HG03045 (cell line): Measurements from ENCODE around the gene STRN3.
"Not testable (repeated sequence)": the region's sequence is repeated elsewhere in the genome, so short reads cannot be mapped to it uniquely, and the experiment has no call there.

ENCODE experiments used
- ATAC-seq: cut with Tn5 transposase; IDR thresholded peaks from one replicate; pipeline ENCODE4 v1.9.1; 2021; ENCODE audit warnings: mild to moderate bottlenecking, moderate library complexity; ENCODE audit not compliant: unreplicated experiment

Gene STRN3

DNA sequence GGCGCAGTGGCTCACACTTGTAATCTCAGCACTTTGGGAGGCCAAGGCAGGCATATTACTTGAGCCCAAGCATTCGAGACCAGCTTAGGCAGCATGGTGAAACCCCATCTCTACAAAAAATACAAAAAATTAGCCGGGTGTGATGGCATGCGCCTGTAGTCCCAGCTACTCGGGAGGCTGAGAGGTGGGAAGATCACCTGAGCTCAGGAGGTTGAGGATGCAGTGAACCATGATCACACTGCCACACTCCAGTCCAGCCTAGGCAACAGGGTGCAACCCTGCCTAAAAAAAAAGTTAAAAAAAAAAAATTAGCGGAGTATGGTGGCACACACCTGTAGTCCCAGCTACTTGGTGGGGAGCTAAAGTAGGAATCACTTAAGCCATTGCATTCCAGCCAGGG is 22.2 kb downstream of the STRN3 start:
- ATAC-seq, result not testable (repeated sequence)

DNA sequence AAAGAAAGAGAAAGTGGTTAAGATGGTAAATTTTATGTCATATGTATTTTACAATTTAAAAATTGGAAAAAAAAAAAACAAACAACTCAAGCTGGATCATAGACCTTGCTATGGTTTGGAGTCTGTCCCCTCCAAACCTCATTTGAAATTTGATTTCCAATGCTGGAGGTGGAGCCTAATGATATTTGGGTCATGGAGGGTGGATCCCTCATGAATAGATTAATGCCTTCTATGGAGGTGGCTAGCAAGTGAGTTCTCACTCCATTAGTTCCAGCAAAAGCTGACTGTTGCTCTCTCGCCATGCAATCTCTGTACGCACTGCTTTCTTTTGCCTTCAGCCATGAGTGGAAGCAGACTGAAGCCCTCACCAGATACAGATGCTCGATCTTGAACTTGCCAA is 22.9 kb downstream of the STRN3 start:
- no peak for ATAC-seq

DNA sequence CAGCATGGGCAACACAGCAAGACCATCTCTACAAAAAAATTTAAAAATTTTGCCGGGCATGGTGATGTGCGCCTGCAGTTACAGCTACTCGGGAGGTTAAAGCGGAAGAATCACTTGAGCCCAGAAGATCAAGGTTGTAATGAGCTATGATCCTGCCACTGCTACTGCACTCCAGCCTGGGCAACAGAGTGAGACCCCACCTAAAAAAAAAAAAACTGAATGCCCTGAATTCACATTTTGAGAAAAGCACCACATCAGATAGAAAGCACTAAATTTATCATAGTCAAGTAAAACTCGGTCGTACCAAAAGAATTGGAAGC is 24.9 kb downstream of the STRN3 start:
- no peak for ATAC-seq

DNA sequence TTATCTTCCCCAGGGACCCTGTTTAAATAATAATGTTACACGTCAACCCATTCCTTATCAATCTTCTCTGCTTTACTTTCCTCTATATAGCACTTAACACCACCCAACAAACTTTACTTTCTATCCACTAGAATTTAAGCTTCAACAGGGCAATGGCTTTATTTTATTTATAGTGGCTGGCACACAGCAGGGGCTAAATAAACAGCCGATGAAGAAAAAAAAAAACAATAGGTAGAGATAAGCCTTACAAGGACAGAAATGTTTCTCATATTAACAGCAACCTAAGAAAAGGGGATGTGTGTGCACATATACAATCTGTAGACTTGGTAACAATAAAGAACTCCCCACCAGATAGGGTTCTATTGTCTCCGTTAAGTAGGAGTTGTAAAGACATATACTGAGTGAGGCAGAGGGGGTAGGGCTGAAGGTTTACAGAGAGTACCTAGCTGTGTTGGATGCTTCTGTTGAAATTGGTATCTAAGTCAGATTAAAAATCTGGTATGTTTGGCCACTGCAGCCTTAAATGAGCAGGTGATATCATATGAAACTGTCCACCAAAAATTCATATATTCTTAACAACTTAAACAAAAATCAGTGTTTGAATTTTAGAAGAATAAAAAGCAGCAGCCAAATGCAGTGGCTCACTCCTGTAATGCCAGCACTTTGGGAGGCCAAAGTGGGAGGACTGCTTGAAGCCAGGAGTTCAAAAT is 25.4 kb downstream of the STRN3 start:
- ATAC-seq, result no peak

DNA sequence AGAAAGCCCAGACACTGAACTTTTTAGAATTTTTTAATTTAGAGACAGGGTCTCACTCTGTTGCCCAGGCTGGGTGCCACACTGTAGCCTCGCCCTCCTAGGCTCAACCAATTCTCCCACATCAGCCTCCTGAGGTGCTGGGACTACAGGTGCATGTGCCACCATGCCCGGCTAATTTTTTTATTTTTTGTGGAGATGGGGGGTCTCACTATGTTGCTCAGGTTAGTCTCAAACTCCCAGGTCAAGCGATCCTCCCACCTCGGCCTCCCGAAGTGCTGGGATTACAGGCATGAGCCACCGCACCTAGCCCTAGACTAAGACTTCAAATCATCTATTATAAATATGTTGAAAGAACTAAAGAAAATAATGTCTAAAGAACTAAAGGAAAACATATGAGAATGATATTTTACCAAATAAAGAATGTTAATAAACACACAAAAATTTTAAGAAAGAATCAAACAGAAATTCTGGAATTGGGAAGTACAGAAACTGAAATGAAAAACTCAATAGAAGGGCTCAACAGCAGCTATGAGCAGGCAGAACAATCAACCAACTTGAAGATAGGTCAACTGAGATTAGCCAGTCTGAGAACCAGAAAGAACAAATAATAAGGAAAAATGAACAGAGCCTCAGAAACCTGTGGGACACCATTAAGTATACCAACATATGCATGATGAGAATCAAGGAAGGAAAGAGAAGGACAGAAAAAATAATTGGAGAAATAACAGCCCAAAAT is 27.0 kb downstream of the STRN3 start:
- ATAC-seq, result no peak

DNA sequence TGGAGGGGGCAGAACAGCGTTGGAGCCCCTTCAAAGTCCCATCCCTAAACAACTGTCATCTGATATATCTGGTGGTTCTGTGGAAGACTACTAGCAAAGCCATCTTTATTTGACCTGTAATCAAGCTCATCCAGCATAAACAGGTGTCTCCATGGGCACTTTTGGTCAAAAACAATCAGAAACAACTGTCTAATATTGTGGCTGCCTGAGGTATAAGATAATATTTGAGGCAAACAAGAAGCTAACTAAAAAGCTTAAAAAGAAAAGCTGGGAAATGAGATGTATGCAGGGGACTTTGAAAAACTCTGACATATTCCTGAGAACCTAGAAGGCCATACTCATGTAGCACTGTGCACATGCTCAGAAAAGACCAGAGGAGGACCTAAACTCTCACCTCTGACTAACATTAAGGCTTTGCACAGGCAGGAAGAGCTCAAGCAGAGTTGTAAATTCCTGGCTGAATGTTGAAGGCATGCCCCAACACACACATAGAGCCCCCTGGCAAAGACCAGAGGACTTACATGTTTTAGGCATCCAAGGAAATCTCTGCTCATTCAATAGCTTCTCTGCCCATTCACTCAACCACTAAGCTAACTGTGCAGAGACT is 28.0 kb downstream of the STRN3 start:
- no peak for ATAC-seq

DNA sequence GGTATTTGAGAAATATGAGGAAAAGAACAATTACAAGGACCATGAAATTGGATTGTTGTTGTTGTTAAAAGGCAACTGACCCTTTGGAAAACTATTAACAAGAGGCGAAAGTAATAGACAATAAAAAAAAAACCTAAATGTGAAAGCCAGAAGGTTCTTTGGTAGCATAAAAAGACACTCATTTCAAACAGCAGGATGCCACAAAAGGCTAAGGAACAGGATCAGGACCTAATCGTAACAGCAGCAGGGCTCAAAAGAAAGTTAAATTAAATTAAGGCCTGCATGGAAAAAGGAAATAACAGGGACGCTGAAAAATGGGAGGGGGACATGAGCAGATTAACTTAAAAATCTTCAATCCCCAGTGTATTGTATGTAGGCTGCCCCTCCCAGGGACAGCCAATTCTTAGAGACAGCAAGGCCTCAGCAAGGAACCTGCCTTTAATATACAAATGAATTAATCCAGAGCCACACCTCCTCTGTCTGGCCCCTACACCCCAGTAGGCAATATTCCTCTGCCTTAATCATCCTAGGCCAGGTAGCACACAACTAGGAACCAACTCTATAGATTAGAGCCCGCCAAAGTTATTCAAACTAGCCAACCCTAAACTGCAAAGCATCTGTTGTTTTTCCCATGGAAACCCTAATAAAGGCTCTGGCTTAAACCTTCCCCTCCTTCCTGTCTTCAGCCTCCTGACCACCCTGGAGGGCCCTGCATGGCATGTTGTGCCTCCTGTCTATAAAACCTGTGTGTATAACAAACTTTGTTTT is 29.1 kb downstream of the STRN3 start:
- no peak for ATAC-seq

DNA sequence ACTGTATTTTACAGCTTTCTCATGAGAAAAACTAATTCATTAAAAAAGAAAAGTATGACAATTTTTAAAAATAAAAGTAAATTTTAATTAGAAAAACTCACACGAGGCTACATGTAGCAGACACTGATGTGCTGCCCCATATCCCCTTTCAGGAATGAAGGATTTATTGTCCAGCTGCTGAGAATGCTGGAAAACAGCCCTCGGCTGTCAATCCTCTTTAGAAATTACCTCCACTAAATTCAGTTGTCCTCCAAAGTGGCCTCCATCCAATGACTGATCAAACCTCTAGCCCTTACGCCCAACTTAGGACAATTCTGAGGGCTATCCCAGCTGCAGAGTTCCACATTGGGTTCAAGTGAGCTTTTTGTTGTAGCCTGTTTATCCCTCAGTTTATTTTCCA is 30.5 kb downstream of the STRN3 start:
- ATAC-seq, result no peak

DNA sequence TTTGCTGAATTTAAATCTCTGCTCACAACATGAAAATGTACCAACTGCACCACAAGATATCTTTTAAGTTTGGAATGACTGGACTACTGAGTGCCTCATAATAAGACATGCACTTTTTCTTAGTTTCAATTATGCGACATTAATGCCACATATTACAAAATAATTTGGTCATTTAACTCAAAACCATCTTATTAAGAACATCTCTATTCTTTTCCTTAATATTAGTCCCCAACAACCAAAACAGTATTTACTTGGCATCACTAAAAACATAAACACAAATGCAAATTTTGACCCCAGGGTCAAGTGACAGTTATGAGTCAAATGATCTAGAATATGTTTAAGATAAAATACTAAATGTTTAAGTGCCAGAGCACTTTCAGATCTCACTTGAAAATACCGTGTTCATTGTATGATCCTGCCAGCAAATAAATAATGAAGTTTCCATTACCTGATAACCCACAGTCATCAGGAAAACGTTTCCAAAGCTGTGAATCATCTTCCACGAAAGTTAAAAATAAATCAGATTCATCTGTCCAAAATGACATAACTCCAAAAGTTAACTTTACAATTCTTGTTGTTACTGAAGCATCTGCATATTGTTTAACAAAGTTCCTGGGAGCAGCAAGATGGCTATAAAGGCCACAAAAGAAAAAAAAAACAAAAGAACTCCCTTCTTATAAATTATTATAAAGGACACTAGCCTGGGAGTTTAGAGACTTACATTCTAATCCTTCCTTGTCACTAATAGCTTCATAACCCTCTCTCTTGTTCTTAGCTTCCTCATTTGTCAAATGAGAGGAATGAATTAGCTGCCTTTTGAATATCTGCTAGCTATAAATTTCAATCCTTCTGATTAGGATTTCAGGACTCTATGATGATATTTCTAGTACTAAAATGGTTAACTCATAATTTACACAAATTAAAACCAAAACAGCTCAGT is 31.2 kb downstream of the STRN3 start:
- peak; percentile 57 for ATAC-seq

DNA sequence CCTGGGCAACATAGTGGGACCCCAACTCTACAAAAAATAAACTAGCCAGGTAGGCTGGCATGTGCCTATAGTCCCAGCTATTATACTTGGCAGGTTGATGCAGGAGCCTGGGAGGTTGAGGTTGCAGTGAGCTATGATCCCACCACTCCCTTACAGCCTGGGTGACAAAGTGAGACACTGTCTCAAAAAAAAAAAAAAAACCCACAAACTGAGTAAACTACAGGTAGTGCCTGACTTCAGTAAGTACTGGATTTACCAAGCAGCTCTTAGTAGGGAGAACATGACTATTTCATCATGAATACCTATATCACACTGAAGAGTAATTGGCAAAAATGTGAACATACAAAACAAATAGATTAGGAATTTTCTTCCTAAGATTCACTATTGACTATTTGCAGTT is 33.1 kb downstream of the STRN3 start:
- no peak for ATAC-seq

DNA sequence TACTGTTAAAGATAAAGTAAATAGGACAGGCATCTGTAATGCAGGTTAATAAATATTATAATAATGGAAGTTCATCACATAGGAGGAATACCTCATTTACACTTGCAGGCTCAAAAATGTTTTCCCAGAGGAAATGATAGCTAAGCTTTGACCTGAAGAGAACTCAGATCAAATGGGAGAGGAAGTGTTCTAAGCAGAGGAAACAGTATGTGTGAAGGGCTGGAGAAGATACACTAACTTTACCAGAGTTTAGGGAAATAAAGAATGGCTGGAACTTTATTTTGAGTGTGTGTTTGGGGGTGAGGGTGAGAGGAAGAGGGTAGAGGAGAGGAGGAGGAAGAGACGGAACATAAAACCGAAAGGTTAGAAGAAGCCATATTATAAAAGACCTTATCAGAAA is 34.8 kb downstream of the STRN3 start:
- no peak for ATAC-seq

DNA sequence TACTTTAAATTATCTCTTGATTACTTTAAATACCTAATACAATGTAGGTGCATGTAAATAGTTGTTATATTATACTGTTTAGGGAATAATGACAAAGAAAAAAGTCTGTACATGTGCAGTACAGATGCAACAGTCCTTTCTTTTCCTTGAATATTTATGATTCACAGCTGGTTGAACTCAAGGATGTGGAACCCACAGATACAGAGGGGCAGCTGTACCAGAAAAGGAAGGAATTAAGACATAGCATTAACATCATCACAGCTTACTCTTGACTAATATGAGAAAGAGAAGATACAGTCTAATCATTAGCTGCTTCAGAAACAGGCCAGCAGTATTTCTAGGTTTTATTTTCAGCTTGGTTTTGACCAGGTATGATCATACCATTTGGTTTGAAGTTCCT is 35.4 kb downstream of the STRN3 start:
- ATAC-seq, result no peak

DNA sequence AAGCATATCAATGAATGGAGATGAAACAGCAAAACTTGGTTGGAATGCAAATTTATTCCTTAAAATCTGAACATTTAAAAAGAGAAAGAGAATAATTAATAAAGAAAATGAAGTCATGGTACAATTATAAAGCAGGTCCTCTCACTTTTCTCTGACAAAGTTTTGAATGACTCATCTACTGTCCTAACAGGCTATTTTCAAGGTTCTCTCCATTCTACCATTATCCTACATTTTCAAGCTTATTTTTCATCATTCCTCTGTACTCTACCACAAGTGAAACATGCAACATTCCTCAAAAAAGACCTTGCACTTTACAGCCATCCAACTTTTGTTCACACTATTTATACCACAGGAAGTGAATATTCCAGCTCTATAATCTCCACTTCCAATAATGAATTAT is 37.7 kb downstream of the STRN3 start:
- ATAC-seq, result no peak

DNA sequence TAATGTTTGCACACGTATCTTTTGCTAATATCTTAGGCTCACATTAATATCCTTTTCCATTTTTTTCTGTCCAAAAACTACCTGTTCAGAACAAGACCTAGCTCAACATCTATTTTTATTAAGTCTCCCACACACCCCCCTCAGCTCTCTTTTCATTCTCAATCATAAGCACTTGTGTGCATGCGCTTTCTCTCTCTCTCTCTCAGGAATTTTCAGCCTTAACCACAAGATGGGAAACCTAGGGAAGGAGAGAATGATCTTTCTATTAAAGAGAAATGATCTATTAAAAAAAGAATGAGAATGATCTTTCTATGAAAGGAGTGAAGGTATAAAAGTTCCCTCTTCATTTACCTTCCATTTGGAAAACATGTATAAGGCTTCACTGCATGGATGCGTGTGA is 40.4 kb downstream of the STRN3 start:
- ATAC-seq, result no peak

DNA sequence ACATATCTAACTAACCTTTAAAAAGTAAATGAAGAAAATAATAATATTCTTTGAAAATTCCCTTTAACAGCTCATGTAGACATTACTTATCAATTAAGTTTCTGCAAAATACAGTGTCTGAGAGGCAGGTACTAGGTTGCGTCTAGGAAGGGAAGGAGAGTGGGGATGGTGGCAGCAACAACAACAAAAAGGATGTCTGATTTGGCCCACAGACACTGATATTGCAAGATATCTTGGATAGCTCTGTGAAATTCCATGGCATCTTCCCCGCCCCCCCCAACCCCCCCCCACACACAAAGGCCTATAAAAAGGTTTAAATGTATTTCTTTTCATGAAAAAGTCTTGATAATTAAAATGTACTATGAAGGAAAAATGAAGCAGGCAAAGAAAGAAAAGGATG is 42.3 kb downstream of the STRN3 start:
- ATAC-seq, result no peak

DNA sequence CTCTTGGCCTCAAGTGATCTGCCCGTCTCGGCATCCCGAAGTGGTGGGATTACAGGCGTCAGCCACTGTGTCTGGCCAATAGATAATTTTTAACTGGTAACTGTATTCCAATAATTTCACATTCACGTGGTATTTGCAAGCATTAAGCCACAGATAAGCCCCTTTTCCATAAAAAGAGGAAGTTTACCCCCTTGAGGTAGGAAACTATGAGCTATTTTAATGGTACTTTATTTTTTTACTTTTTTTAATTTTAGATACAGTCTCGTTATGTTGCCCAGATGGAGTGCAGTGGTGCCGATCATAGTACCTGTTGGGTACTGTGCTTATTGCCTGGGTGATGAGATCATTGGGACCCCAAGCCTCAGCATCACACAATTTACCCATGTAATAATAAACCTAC is 43.6 kb downstream of the STRN3 start:
- ATAC-seq, result no peak

DNA sequence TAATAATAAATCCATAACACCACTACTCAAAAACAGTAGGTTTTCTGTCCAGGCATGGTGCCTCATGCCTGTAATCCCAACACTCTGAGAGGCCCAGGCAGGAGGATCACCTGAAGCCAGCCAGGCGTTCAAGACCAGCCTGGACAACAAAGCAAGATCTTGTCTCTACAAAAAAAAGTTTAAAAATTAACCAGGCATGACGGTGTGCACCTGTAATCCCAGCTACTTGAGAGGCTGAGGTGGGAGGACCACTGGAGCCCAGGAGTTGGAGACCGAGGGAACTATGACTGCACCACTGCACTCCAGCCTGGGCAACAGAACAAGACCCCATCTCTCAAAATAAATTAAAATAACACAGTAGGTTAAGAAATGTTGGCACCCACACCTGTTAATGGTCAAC is 45.2 kb downstream of the STRN3 start:
- ATAC-seq, result no peak

DNA sequence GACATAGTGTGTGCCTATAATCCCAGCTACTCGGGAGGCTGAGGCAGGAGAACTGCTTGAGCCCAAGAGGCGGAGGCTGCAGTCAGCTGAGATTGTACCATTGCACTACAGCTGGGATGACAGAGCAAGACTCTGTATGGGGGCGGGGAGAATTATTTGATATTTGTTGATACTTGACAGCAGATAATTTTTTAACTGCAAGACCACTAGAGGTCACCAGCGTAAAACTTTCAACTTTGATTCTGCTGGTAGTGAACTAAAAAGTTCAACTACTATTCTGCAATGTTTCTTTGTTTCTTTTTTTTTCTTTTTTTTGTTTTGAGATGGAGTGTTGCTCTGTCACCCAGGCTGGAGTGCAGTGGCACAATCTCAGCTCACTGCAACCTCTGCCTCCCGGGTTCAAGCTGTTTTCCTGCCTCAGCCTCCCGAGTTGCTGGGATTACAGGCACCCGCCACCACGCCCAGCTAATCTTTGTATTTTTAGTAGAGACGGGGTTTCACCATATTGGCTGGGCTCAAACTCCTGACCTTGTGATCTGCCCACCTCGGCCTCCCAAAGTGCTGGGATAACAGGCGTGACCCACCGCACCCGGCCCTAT is 46.0 kb downstream of the STRN3 start:
- not testable (repeated sequence) for ATAC-seq

DNA sequence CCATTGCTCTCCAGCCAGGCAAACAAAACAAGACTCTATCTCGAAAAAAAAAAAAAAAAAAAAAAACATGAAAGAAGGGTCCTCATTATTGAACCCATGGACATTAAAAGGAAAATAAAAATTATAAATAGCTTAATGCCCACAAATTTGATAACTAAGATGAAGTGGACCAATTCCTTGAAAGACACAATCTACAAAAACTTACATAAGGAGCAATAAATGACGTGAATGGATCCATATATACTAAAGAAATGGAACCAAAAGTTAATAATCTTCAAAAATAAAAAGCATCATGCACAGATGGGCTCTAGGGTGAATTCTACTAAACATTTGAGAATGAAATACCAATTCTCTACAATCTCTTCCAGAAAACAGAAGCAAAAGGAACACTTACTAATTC is 48.4 kb downstream of the STRN3 start:
- ATAC-seq, result no peak

DNA sequence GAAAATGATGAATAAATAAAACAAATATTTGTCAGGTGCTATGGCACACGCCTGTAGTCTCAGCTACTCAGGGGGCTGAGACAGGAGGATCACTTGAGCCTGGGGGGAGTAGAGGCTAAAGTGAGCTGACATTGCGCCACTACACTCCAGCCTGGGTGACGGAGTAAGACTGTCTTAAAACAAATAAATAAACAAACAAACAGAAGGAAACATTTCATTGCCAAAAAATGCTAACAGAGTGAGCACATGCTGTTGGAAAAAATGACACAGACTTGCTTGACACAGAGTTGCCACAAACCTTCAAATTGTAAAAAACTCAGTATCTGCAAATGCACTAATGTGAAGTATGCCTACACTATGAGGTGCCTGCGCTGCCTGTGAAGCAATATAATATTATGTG is 51.6 kb downstream of the STRN3 start:
- no peak for ATAC-seq
